ENCODE results near the gene SP110.
"Not testable (repeated sequence)": the region's sequence is repeated elsewhere in the genome, so short reads cannot be mapped to it uniquely, and the experiment has no call there.

DNA sequence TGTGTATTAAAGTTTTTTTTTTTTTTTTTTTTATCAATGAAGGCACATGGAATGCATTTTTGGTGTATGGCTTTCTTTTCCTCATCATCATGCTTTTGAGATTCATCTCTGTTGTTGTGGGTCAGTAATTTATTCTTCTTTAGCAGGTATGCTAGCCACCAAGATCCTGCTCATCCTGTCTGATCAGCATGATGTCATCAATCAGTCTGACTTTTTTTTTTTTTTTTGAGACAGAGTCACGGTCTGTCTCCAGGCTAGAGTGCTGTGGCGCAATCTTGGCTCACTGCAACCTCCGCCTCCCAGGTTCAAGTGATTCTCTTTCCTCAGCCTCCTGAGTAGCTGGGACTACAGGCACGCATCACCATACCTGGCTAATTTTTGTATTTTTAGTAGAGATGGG is 3.0 kb upstream of the SP110 start:
- not testable (repeated sequence) for TF ChIP-seq EP300, POLR2A (IDR thresholded peaks at IDR 0.05)
- TF ChIP-seq, protein P1, sequence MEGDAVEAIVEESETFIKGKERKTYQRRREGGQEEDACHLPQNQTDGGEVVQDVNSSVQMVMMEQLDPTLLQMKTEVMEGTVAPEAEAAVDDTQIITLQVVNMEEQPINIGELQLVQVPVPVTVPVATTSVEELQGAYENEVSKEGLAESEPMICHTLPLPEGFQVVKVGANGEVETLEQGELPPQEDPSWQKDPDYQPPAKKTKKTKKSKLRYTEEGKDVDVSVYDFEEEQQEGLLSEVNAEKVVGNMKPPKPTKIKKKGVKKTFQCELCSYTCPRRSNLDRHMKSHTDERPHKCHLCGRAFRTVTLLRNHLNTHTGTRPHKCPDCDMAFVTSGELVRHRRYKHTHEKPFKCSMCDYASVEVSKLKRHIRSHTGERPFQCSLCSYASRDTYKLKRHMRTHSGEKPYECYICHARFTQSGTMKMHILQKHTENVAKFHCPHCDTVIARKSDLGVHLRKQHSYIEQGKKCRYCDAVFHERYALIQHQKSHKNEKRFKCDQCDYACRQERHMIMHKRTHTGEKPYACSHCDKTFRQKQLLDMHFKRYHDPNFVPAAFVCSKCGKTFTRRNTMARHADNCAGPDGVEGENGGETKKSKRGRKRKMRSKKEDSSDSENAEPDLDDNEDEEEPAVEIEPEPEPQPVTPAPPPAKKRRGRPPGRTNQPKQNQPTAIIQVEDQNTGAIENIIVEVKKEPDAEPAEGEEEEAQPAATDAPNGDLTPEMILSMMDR (IDR thresholded peaks at IDR 0.05), result not testable (repeated sequence)
